PC-3 (cell line): Measurements from ENCODE around the gene CHSY1. TPM values are rescaled to one million over a fixed set of nuclear protein-coding genes. Genes with fewer than 3 reads are reported as not detected.

ENCODE experiments used
- ATAC-seq: fragments of 200-7000 bp; cut with Tn5 transposase; 2 replicates; pipeline ENCODE4 v1.9.1; 2020; ENCODE audit warnings: mild to moderate bottlenecking, moderate library complexity
- BruUV-seq: library from RNA; stranded (reverse); fragments of 400-500 nt; replicated peaks from 2 replicates; lab custom pipeline; 2021; lab: Mats Ljungman, UMichigan
- CTCF ChIA-PET: fragments of 300-600 bp; sonication (Branson Sonifier 250); formaldehyde crosslinking; loops from one replicate; lab custom pipeline; 2022; ENCODE audit warnings: antibody characterized with exemption; lab: Charles Lee
- POLR2A ChIA-PET: fragments of 300-600 bp; sonication (Branson Sonifier 250); formaldehyde crosslinking; loops from one replicate; lab custom pipeline; 2022; ENCODE audit warnings: antibody characterized with exemption; ENCODE audit not compliant: unreplicated experiment; lab: Charles Lee
- DNase-seq: peaks from one replicate; pipeline ENCODE4 v3.0.0-alpha.2; 2015
- H2AFZ ChIP-seq: fragments of 300-600 bp; sonication (generic); 2 replicates; pipeline ENCODE4 v1.6.0; 2016; ENCODE audit warnings: antibody characterized with exemption, low read length
- H3F3A ChIP-seq: fragments of 300-600 bp; sonication (generic); one replicate; pipeline ENCODE4 v1.6.0; 2017; ENCODE audit warnings: antibody characterized with exemption, low read length, control low read depth, mild to moderate bottlenecking; ENCODE audit not compliant: unreplicated experiment
- H3K27ac ChIP-seq: fragments of 300-600 bp; sonication (generic); 2 replicates; pipeline ENCODE4 v1.5.1; 2016; ENCODE audit warnings: mild to moderate bottlenecking, low read length
- H3K27me3 ChIP-seq: fragments of 300-600 bp; sonication (generic); 2 replicates; pipeline ENCODE4 v1.6.1; 2016; ENCODE audit warnings: low read length, mixed read lengths
- H3K36me3 ChIP-seq: fragments of 300-600 bp; sonication (generic); 2 replicates; pipeline ENCODE4 v1.6.1; 2016; ENCODE audit warnings: low read depth, mixed run types, low read length, mixed read lengths
- H3K4me1 ChIP-seq: fragments of 300-600 bp; sonication (generic); 2 replicates; pipeline ENCODE4 v1.5.1; 2016; ENCODE audit warnings: low read length; ENCODE audit not compliant: insufficient read depth
- H3K4me2 ChIP-seq: fragments of 300-600 bp; sonication (generic); 2 replicates; pipeline ENCODE4 v1.6.0; 2016; ENCODE audit warnings: low read length
- H3K4me3 ChIP-seq: fragments of 300-600 bp; sonication (generic); 2 replicates; pipeline ENCODE4 v1.5.1; 2016; ENCODE audit warnings: mild to moderate bottlenecking, low read length, mixed read lengths
- H3K79me2 ChIP-seq: fragments of 300-600 bp; sonication (generic); 2 replicates; pipeline ENCODE4 v1.6.1; 2017; ENCODE audit warnings: low read length, mixed read lengths
- H3K9ac ChIP-seq: fragments of 300-600 bp; sonication (generic); 2 replicates; pipeline ENCODE4 v1.6.0; 2016; ENCODE audit warnings: mild to moderate bottlenecking, low read length
- H3K9me2 ChIP-seq: fragments of 300-600 bp; sonication (generic); replicated peaks from 2 replicates; pipeline ENCODE4 v1.6.1; 2016; ENCODE audit warnings: mixed run types, low read length, mixed read lengths
- H3K9me3 ChIP-seq: fragments of 300-600 bp; sonication (generic); 2 replicates; pipeline ENCODE4 v1.6.1; 2016; ENCODE audit warnings: low read length, mixed read lengths
- H4K20me1 ChIP-seq: fragments of 300-600 bp; sonication (generic); 2 replicates; pipeline ENCODE4 v1.6.1; 2016; ENCODE audit warnings: low read length, mixed read lengths
- CTCF ChIP-seq: fragments of 300-600 bp; sonication (generic); conservative IDR thresholded peaks from 2 replicates; pipeline ENCODE4 v1.5.1; 2017; ENCODE audit warnings: antibody characterized with exemption, low read depth, mild to moderate bottlenecking, low read length
- EZH2 ChIP-seq: fragments of 300-600 bp; sonication (generic); IDR thresholded peaks from one replicate; pipeline ENCODE4 v1.6.1; 2017; ENCODE audit warnings: antibody characterized with exemption, mild to moderate bottlenecking, low read length; ENCODE audit not compliant: unreplicated experiment
- EZH2phosphoT487 ChIP-seq: fragments of 300-600 bp; sonication (generic); IDR thresholded peaks from 2 replicates; pipeline ENCODE4 v1.6.1; 2018; ENCODE audit warnings: mild to moderate bottlenecking, antibody characterized with exemption, low read length, borderline replicate concordance
- intact Hi-C: fragments of 100-400 bp; cut with micrococcal nuclease; formaldehyde crosslinking; loops from 2 replicates; pipeline ENCODE4 v1.9.0; 2023
- total RNA-seq: library from RNA; depleted of rRNA; stranded (reverse); fragments of >200 nt; gene quantifications from 2 replicates; pipeline ENCODE4 v1.2.3, GENCODE V29; 2014

CHSY1 gene
- total RNA-seq, 1 experiment from 2014 or later: 13.8 TPM

GRCh38 chr15:101225658-101226057, 26.2 kb downstream of the CHSY1 start:
- no peak for ATAC-seq
- H3K27ac ChIP-seq: no peak overlapping the region
- no peaks in the 10 kb centered on the region for H3K9me2 ChIP-seq
- TF ChIP-seq CTCF: no peak
- TF ChIP-seq EZH2phosphoT487: no peak
- TF ChIP-seq EZH2: no peak
- H3K4me1 ChIP-seq: no peaks in the 10 kb centered on the region
- intact Hi-C loops: no loop called here
- H4K20me1 ChIP-seq: peaks cover 13% of the 10 kb centered on the region
- no peaks in the 10 kb centered on the region for H3F3A ChIP-seq
- H3K9ac ChIP-seq: no peak overlapping the region
- no peaks in the 10 kb centered on the region for H3K27me3 ChIP-seq
- H3K36me3 ChIP-seq: peaks cover 12% of the 10 kb centered on the region; the same call in 1 of the 2 replicates
- H2AFZ ChIP-seq: no peak overlapping the region
- H3K4me2 ChIP-seq: no peak overlapping the region
- ChIA-PET CTCF (no interaction called here), POLR2A (no interaction called here)
- DNase-seq: no peak
- no peaks in the 10 kb centered on the region for H3K9me3 ChIP-seq
- no peak overlapping the region for H3K4me3 ChIP-seq
- BruUV-seq: no TSS peak
- H3K79me2 ChIP-seq: peaks cover 97% of the 10 kb centered on the region

GRCh38 chr15:101221902-101222301, 29.9 kb downstream of the CHSY1 start:
- ChIA-PET CTCF (no interaction called here), POLR2A (no interaction called here)
- ATAC-seq (no peak), DNase-seq (no peak)
- Histone ChIP-seq H4K20me1 (peaks cover 20% of the 10 kb centered on the region), H3K27me3 (no peaks in the 10 kb centered on the region), H3K36me3 (no peaks in the 10 kb centered on the region; the same call in 1 of the 2 replicates), H3K4me3 (no peak overlapping the region), H3K4me1 (no peaks in the 10 kb centered on the region), H3F3A (no peaks in the 10 kb centered on the region), H3K4me2 (no peak overlapping the region), H3K9ac (no peak overlapping the region), H2AFZ (no peak overlapping the region), H3K27ac (no peak overlapping the region), H3K79me2 (peaks cover 98% of the 10 kb centered on the region), H3K9me3 (no peaks in the 10 kb centered on the region), H3K9me2 (no peaks in the 10 kb centered on the region)
- no TSS peak for BruUV-seq
- no peak for TF ChIP-seq CTCF
- no peak for TF ChIP-seq EZH2
- TF ChIP-seq EZH2phosphoT487: no peak
- intact Hi-C loops: no loop called here

GRCh38 chr15:101220060-101220459, 31.8 kb downstream of the CHSY1 start:
- H3K79me2 ChIP-seq: peaks cover 98% of the 10 kb centered on the region
- peaks cover 12% of the 10 kb centered on the region; the same call in 1 of the 2 replicates for H4K20me1 ChIP-seq

More at GRCh38 chr15:101220060-101220459, 31.8 kb downstream of the CHSY1 start:
- TF ChIP-seq EZH2 (no peak), EZH2phosphoT487 (no peak), CTCF (no peak)
- ATAC-seq (no peak), DNase-seq (no peak)
- H3K9me3 ChIP-seq: no peaks in the 10 kb centered on the region
- intact Hi-C loops: no loop called here
- no peak overlapping the region for H2AFZ ChIP-seq
- H3K4me1 ChIP-seq: no peaks in the 10 kb centered on the region
- no peaks in the 10 kb centered on the region for H3F3A ChIP-seq
- POLR2A ChIA-PET: no interaction called here
- no peak overlapping the region for H3K27ac ChIP-seq
- H3K9me2 ChIP-seq: no peaks in the 10 kb centered on the region
- BruUV-seq: no TSS peak
- no peaks in the 10 kb centered on the region; the same call in 1 of the 2 replicates for H3K36me3 ChIP-seq
- H3K9ac ChIP-seq: no peak overlapping the region
- H3K27me3 ChIP-seq: no peaks in the 10 kb centered on the region
- H3K4me2 ChIP-seq: no peak overlapping the region
- H3K4me3 ChIP-seq: no peak overlapping the region
- CTCF ChIA-PET: no interaction called here
